ENCODE measurements around the gene DMBT1. TPM values are rescaled to one million over a fixed set of nuclear protein-coding genes. Genes with fewer than 3 reads are reported as not detected.
A peak's percentile ranks its signal among the peaks of the same experiment; 100 is the strongest.

The DMBT1 gene
- total and polyA plus RNA-seq, 2 of the 4 experiments (the other 2 are of a cell fraction), result under 0.01 TPM; not detected in 1

GRCh38 chr10:122521011-122521410, 39.5 kb upstream of the DMBT1 start:
- Histone ChIP-seq H2BK5ac (ENCODE audit: low read depth, low read length, poor library complexity, severe bottlenecking) (no peak overlapping the region), H3K4me2 (ENCODE audit: low read depth, low read length) (no peak overlapping the region), H3K36me3 (ENCODE audit: control insufficient read depth, insufficient read depth, low read length) (peaks cover 5% of the 10 kb centered on the region), H3K9me3 (ENCODE audit: control insufficient read depth, insufficient read depth, low read length) (no peaks in the 10 kb centered on the region), H3K56ac (ENCODE audit: extremely low read depth, insufficient read depth, low read length) (no peak overlapping the region), H4K91ac (ENCODE audit: insufficient read depth, low read depth, low read length) (no peak overlapping the region), H3K9ac (ENCODE audit: low read depth, low read length) (no peak overlapping the region), H3K79me1 (ENCODE audit: low read depth in 1 of 2, low read length in 2 of 2) (no peaks in the 10 kb centered on the region), H3K23ac (ENCODE audit: low read depth, low read length) (no peak overlapping the region), H3K14ac (replicated peaks; ENCODE audit: low read depth, low read length) (no peak overlapping the region), H2BK120ac (ENCODE audit: low read depth, low read length) (no peak overlapping the region), H4K8ac (ENCODE audit: low read depth in 2 of 2, low read length in 2 of 2) (no peak overlapping the region), H4K5ac (ENCODE audit: low read depth, low read length) (no peak overlapping the region), H3K27me3 (ENCODE audit: control insufficient read depth, insufficient read depth, low read length) (peaks cover 7% of the 10 kb centered on the region), H2AK5ac (ENCODE audit: low read depth, low read length) (no peak overlapping the region), H2AFZ (replicated peaks; ENCODE audit: low read length, poor library complexity) (peak overlapping the region; percentile 19), H2BK20ac (ENCODE audit: low read depth, low read length) (no peak overlapping the region), H3K4me1 (ENCODE audit: control insufficient read depth, insufficient read depth, low read length) (0 out of 2 replicates have a peak, but pooled peaks cover 2% of the 10 kb centered on the region), H4K20me1 (ENCODE audit: insufficient read depth, low read length) (no peaks in the 10 kb centered on the region), H3K27ac (ENCODE audit: insufficient read depth, low read length) (no peak overlapping the region), H3K4ac (ENCODE audit: low read depth, low read length) (no peak overlapping the region), H2BK15ac (ENCODE audit: low read depth, low read length) (no peak overlapping the region), H2AK9ac (replicated peaks; ENCODE audit: low read depth, low read length, poor library complexity) (no peak overlapping the region), H3K4me3 (ENCODE audit: insufficient read depth, low read depth, low read length) (no peak overlapping the region), H3K18ac (ENCODE audit: low read depth, low read length) (no peak overlapping the region), H3K9me1 (ENCODE audit: insufficient read depth, low read length) (no peaks in the 10 kb centered on the region)
- 40% methylated on average over 1 of the region's 3 CpGs; no CpG with 5 or more reads in 1 of the 2 experiments for WGBS, 2 experiments (ENCODE audit: extremely low coverage in 2 of 2, insufficient read length in 1 of 2)
- no TSS peak for BruUV-seq (replicated peaks)
- ChIA-PET POLR2A (ENCODE audit: unreplicated experiment) (no interaction called here), CTCF (no interaction called here)
- no peak for TF ChIP-seq RFX5 (IDR thresholded peaks at IDR 0.05; ENCODE audit: low read depth, low read length)
- TF ChIP-seq MAZ (IDR thresholded peaks at IDR 0.05; ENCODE audit: borderline replicate concordance, low read depth, low read length), result no peak
- TF ChIP-seq RAD21 (IDR thresholded peaks at IDR 0.05; ENCODE audit: low read length), result no peak
- no peak for TF ChIP-seq BHLHE40 (IDR thresholded peaks at IDR 0.05; ENCODE audit: low read depth, low read length)
- no peak for TF ChIP-seq RCOR1 (IDR thresholded peaks at IDR 0.05; ENCODE audit: insufficient replicate concordance, low read length)
- no peak for TF ChIP-seq ELK1 (IDR thresholded peaks at IDR 0.05; ENCODE audit: borderline replicate concordance, low read depth, low read length)
- TF ChIP-seq USF2 (IDR thresholded peaks at IDR 0.05; ENCODE audit: low read depth, low read length), result no peak
- no peak for TF ChIP-seq MAFK (IDR thresholded peaks at IDR 0.05; ENCODE audit: low read depth, low read length)
- no peak for TF ChIP-seq CTCF (conservative IDR thresholded peaks at IDR 0.05; ENCODE audit: low read depth, low read length)
- TF ChIP-seq POLR2A (IDR thresholded peaks at IDR 0.05; ENCODE audit: low read depth, low read length), result no peak
- no peak for TF ChIP-seq SMC3 (IDR thresholded peaks at IDR 0.05; ENCODE audit: low read depth, low read length)
- TF ChIP-seq CHD1 (IDR thresholded peaks at IDR 0.05; ENCODE audit: low read depth, low read length), result no peak
- no peak for TF ChIP-seq CEBPB (IDR thresholded peaks at IDR 0.05; ENCODE audit: low read depth, low read length)
- no peak for TF ChIP-seq MXI1 (IDR thresholded peaks at IDR 0.05; ENCODE audit: borderline replicate concordance, low read depth, low read length)
- intact Hi-C loops (cut with micrococcal nuclease), result no loop called here
- in situ Hi-C loops (cut with MboI; ENCODE audit: low sequenced_read_pairs), result no loop called here
- DNase-seq, result no peak
- dilution Hi-C loops (cut with HindIII; ENCODE audit: low sequenced_read_pairs, unreplicated experiment), result no loop called here
- no peak for ATAC-seq (ENCODE audit: low read depth)

Measured in IMR-90 (cell line).